Pancreas (tissue), 10 donors: Measurements from ENCODE around the gene SVEP1. TPM values are rescaled to one million over a fixed set of nuclear protein-coding genes. Genes with fewer than 3 reads are reported as not detected.

ENCODE experiments used
- ATAC-seq, 4 donors: fragments of 200-7000 bp; cut with Tn5 transposase; one replicate each; pipeline versions ENCODE4 v1.8.0 to v1.9.1; 2020; ENCODE audit warnings: mild to moderate bottlenecking in 4 of 4, moderate library complexity in 4 of 4
- DNase-seq, 6 donors: peaks; one replicate each; pipeline ENCODE4 v3.0.0-alpha.2; 2020
- FAIRE-seq: peaks from 2 replicates; lab custom pipeline; 2012; peaks lifted over from hg19 to GRCh38; lab: Jason Lieb, UNC
- H3K27ac ChIP-seq, 4 donors: fragments of 200-600 bp; sonication (generic); 1 replicate in 3 of 4; 2 replicates in 1 of 4; pipeline versions ENCODE4 v1.5.0 to v1.8.0; 2020
- H3K27me3 ChIP-seq, 4 donors: fragments of 200-600 bp; one replicate each; pipeline ENCODE4 v1.8.0; 2021
- H3K36me3 ChIP-seq, 3 donors: fragments of 200-600 bp; sonication (generic) in 1 of 3; one replicate each; pipeline versions ENCODE4 v1.5.0 to v1.8.0; 2020 to 2021
- H3K4me1 ChIP-seq, 3 donors: fragments of 200-600 bp; one replicate each; pipeline ENCODE4 v1.8.0; 2021
- H3K4me3 ChIP-seq, 4 donors: fragments of 200-600 bp; sonication (generic) in 2 of 4; one replicate each; pipeline versions ENCODE4 v1.5.0 to v1.8.0; 2020 to 2021
- H3K9me3 ChIP-seq, 4 donors: fragments of 200-600 bp; one replicate each; pipeline ENCODE4 v1.8.0; 2021
- CTCF ChIP-seq, 4 donors: fragments of 200-600 bp; sonication (generic) in 3 of 4; IDR thresholded peaks; one replicate each; pipeline versions ENCODE4 v1.5.0 to v1.8.0; 2021; ENCODE audit warnings: antibody characterized with exemption in 4 of 4
- WGBS, 2 donors: extraction: QIAGEN DNeasy Blood & Tissue Kit; methylation state at CpG; one replicate each; pipeline ENCODE4 v1.1.7; 2013; 5-methylcytosine and 5-hydroxymethylcytosine counted together
- intact Hi-C, 3 donors: fragments of 100-400 bp; cut with DNase I; formaldehyde crosslinking; loops; one replicate each; pipeline versions ENCODE4 v1.11.1 to v1.14.2; 2022
- polyA plus RNA-seq, 2 donors: library from polyadenylated mRNA; stranded (reverse); fragments of 200-250 nt; gene quantifications; one replicate each; pipeline ENCODE4 v1.2.3, GENCODE V29; 2013
- total RNA-seq, 6 donors: library from RNA; stranded (reverse); fragmentation: NEBNext Ultra II Directional in 4 of 6; extraction: Animal tissue kit (Norgen Biotek cat#: 25700) in 4 of 6; gene quantifications; one replicate each; pipeline versions ENCODE4 v1.2.1 to v1.2.4, GENCODE V29; 2021 to 2023
- donor health status: healthy with polysubstance abuse.
- donor health status: DM: no; HTN: no; CAD: no; lungs with moderate emphysema.
- donor health status: DM: no; HTN: no; CAD: no.
- donor health status: control.
- donor health status: control.
- donor health status: Bipolar disorder and iron deficiency.
- donor health status: DM: yes; HTN: yes; CAD: no.
- donor health status: DM: no; HTN: no; CAD: no.
- donor health status: DM: no; HTN: no; CAD: no.
- donor health status: DM: yes; HTN: yes; CAD: no.

The SVEP1 gene
- total and polyA plus RNA-seq, 8 donors: 0.96 to 12.8 (median 4.3) TPM

DNA sequence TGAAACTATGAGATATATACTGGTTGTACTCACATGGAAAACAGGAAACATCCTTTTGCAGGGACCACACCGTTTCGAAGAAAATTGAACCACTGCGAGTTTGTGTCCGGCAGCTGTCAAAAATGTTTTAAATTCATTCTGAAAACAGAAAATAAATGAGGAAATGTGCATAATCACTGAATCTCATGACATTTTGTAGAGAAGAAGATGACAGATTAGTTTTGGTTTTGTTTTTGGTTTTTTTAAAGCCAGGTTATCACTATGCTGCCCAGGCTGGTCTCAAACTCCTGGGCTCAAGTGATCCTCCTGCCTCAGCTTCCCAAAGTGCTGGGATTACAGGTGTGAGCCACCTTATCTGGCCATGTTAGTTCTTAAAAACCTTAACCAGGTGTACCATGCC is 245.4 kb downstream of the SVEP1 start:
- H3K9me3 ChIP-seq: no peaks in the 10 kb centered on the region
- H3K4me1 ChIP-seq: no peaks in the 10 kb centered on the region
- no peak for TF ChIP-seq CTCF (IDR thresholded peaks at IDR 0.05)
- intact Hi-C loops: no loop called here
- no peak overlapping the region for H3K4me3 ChIP-seq
- no peak for FAIRE-seq
- H3K27me3 ChIP-seq: no peaks in the 10 kb centered on the region
- no peak overlapping the region for H3K27ac ChIP-seq
- no peaks in the 10 kb centered on the region for H3K36me3 ChIP-seq
- no peak for DNase-seq
- 83 to 85% methylated on average over 4 of the region's 4 CpGs for WGBS, 2 donors
- ATAC-seq: no peak

GRCh38 chr9:110332766-110333165 is 246.8 kb downstream of the SVEP1 start:
- H3K4me1 ChIP-seq: no peaks in the 10 kb centered on the region
- 72 to 88% methylated on average over 3 of the region's 3 CpGs for WGBS, 2 donors
- intact Hi-C loops: no loop called here
- FAIRE-seq: peak; percentile 64
- DNase-seq: no peak
- H3K27me3 ChIP-seq: no peaks in the 10 kb centered on the region
- no peak for ATAC-seq
- no peaks in the 10 kb centered on the region for H3K9me3 ChIP-seq
- H3K36me3 ChIP-seq: no peaks in the 10 kb centered on the region
- H3K4me3 ChIP-seq: no peak overlapping the region
- H3K27ac ChIP-seq: no peak overlapping the region
- TF ChIP-seq CTCF (IDR thresholded peaks at IDR 0.05): no peak

GRCh38 chr9:110330484-110331105 is 248.9 kb downstream of the SVEP1 start:
- ATAC-seq (no peak), DNase-seq (no peak), FAIRE-seq (no peak)
- intact Hi-C loops: no loop called here
- no peak for TF ChIP-seq CTCF (IDR thresholded peaks at IDR 0.05)
- Histone ChIP-seq H3K4me1 (no peaks in the 10 kb centered on the region), H3K27me3 (no peaks in the 10 kb centered on the region), H3K27ac (no peak overlapping the region), H3K9me3 (no peaks in the 10 kb centered on the region), H3K4me3 (no peak overlapping the region), H3K36me3 (no peaks in the 10 kb centered on the region)
- 87 to 97% methylated on average over 1 of the region's 1 CpG for WGBS, 2 donors

DNA sequence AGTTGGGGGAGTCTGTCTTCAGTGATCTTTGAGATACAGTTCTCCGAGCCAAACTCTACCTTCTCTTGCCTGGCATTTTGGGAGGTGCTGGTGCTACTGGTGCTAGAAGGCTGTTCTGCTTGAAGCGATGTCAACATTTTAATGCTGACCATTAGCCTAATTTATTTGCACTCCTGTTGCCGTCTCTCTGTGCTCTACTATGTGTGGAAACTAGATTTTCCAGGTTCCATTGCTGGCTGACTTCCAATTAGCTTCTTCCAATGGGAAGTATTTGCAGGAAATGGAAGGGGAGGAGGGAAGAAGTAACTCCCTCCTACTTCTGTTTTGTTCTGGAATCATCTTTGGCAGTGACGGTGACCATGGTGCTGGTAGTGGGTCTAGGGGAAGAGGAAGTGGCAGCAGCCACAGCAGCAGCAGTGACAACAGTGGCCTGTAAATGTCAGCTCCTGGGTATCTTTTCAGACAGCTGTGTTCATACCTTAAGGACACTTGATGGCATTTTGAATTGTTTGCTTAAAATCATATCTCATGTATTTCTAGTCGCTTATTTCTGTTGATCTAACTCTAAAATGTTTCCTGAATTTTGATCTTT is 249.8 kb downstream of the SVEP1 start:
- ATAC-seq: peak in 2 of 4 donors; percentile 22 to 34

More for the DNA sequence above, 249.8 kb downstream of the SVEP1 start:
- intact Hi-C loops: no loop called here
- FAIRE-seq (no peak), DNase-seq (no peak)
- 44 to 50% methylated on average over 5 of the region's 5 CpGs for whole genome bisulfite sequencing, 2 donors
- H3K9me3 ChIP-seq: no peaks in the 10 kb centered on the region
- H3K27ac ChIP-seq: no peak overlapping the region
- H3K4me1 ChIP-seq: no peaks in the 10 kb centered on the region
- TF ChIP-seq CTCF (IDR thresholded peaks at IDR 0.05): no peak
- no peaks in the 10 kb centered on the region for H3K36me3 ChIP-seq
- no peak overlapping the region for H3K4me3 ChIP-seq
- H3K27me3 ChIP-seq: no peaks in the 10 kb centered on the region
